Myocyte (in vitro differentiated cells): ENCODE measurements around the gene CATSPER1. TPM values are rescaled to one million over a fixed set of nuclear protein-coding genes. Genes with fewer than 3 reads are reported as not detected.

Source experiments
- DNase-seq: peaks from one replicate; pipeline ENCODE4 v3.0.0-alpha.2; 2012; ENCODE audit warnings: low read depth
- polyA plus RNA-seq: library from polyadenylated mRNA; unstranded; fragments of >200 nt; gene quantifications from one replicate; pipeline ENCODE4 v1.2.1, GENCODE V29; 2012; ENCODE audit warnings: missing spikeins
- total RNA-seq: library from RNA; depleted of rRNA; stranded (reverse); fragments of >200 nt; gene quantifications from 2 replicates; pipeline ENCODE4 v1.2.3, GENCODE V29; 2014

Gene CATSPER1
- total RNA-seq: not detected in 2 replicates
- polyA plus RNA-seq: 1.9 TPM

DNA sequence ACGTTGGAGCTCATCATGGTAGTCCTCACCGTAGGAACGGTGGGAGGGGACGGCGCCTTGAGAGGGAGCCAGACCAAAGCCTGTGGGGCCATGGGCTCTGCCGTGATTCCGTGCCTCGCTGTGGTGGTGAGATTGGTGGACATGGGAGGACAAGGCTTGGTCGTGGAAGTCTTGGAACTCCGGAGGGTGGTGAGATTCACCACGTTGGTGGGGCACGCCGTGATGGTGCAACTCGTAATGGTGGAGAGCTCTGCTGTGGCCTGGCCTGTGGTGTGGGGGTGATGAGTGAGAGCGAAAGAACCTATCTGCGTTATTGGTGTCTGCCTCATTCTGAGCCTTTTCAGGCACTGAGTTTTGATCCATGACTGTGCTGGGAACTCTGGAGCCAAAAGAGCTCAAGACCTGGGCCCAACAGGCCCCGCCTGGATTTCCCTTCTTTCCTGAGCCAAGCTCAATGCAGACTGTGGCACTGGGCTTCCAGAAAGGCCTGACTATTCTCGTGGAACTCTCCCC, at the start of gene CATSPER1:
CATSPER1 (minus strand) TSS at position 463 of the 513 bp plus-strand sequence; CDS start at position 363, 100 bp downstream.
- DNase-seq: no peak

DNA sequence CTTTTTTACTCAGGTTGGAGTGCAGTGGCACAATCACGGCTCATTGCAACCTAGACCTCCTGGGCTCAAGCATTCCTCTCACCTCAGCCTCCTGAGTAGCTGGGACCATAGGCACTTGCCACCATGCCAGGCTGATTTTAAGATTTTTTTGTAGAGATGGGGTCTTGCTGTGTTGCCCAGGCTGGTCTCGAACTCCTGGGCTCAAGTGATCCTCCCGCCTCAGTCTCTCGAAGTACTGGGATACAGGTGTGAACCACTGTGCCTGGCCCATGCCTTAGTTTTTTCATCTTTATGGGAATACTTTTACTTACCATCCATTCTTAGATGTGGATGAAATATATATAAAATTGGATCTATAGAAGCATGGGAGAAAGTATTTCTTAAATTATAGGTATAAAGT, 49.0 kb upstream of the CATSPER1 start:
- DNase-seq: no peak

DNA sequence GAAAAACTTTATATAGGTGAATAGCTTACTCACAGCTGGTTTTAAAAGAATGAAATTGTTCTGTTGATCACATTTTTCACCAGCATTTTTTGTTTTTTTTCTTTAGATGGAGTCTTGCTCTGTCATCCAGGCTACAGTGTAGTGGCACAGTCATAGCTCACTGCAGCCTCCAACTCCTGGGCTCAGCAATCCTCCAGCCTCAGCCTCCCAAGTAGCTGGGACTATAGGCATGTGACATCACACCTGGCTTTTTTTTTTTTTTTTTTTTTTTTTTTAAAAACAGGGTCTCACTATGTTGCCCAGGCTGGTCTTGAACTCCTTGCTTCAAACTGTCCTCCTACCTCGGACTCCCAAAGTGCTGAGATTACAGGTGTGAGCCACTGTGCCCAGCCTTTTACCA, 47.4 kb upstream of the CATSPER1 start:
- no peak for DNase-seq

DNA sequence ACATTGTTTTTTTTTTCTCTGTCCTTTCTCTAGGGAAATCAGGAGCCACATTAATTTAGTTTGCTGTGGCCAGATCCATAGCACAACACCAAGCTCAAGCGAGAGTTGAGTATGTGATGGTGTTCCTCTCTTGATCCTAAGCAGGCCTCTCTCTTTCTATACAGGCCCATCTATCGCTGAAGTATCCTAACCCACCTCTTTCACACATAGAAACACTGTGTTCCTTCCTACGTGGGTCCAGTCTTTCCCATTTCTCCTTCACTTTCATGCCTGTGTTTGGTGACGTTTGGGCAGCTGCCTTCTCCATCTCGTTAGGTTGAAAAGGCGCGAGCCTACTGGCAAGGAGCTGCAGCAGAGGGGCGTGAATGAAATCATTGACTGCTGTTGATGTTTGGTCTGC, 46.2 kb upstream of the CATSPER1 start:
- DNase-seq: no peak

DNA sequence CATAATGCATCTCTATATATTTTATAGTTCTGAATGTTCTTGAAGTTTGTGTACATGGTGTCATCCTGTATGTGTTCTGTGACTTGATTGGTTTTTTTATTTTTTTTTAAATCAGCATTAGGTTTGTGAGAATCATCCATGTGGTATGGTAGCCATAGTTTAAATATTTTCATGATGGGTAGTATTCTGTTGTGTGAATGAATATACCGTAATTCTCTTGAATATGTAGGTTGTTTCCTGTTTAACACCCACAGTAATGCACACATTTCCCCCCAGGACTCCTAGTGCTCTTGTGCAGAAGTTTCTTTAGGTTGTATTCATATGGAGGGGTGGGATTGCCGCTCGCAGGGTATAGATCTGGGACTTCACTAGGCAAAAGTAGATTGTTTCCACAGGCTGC, 45.8 kb upstream of the CATSPER1 start:
- no peak for DNase-seq

DNA sequence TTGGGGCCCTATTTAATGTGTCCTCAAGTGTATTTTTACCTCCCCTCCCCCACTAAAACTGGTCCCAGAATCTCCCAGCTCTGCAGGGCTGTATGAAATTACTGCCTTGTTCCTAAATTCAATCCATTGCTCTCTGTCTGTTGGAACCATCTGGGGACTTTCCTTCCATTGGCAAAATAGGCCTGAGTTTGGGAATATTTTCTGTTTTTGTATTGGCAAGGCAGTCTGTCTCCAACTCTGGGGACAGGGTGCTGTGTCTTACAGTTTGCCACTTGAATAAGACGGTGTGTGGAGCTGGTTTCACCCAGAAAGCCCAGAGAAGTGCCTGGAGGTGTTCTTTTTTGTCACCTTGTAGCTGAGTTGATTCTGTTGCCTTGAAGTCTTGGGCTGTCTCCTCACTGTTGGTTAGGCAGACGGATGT, 45.1 kb upstream of the CATSPER1 start:
- peak; percentile 13 for DNase-seq

DNA sequence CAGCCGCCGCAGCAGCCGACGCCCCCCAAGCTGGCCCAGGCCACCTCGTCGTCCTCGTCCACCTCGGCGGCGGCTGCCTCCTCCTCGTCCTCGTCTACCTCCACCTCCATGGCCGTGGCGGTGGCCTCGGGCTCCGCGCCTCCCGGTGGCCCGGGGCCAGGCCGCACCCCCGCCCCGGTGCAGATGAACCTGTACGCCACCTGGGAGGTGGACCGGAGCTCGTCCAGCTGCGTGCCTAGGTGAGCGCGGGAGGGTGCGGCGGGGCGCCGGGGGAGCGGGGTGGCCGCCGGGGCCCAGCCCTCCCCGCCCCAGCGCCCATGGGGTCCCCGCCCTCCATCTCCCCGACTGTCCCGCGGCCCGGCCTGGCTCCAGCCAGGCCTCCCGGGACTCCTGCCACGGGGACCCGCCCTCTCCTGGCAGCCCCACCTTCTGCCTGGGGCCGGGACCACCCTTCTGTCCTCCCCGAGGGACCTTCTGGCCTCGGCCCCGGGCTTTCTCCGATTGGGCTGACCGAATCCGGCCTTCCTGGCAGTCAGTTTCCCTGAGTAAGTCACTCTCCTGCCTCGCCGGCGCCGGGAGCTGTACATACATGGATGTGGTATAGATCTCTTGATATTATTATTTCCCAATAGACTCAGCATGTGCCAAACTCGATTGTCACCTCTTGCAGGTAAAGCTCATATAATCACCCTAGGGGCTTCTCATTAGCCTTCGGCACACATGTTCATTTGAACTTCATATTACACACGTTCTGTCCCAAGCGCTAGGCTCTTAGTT, 44.5 kb upstream of the CATSPER1 start:
- peak; percentile 21 for DNase-seq

DNA sequence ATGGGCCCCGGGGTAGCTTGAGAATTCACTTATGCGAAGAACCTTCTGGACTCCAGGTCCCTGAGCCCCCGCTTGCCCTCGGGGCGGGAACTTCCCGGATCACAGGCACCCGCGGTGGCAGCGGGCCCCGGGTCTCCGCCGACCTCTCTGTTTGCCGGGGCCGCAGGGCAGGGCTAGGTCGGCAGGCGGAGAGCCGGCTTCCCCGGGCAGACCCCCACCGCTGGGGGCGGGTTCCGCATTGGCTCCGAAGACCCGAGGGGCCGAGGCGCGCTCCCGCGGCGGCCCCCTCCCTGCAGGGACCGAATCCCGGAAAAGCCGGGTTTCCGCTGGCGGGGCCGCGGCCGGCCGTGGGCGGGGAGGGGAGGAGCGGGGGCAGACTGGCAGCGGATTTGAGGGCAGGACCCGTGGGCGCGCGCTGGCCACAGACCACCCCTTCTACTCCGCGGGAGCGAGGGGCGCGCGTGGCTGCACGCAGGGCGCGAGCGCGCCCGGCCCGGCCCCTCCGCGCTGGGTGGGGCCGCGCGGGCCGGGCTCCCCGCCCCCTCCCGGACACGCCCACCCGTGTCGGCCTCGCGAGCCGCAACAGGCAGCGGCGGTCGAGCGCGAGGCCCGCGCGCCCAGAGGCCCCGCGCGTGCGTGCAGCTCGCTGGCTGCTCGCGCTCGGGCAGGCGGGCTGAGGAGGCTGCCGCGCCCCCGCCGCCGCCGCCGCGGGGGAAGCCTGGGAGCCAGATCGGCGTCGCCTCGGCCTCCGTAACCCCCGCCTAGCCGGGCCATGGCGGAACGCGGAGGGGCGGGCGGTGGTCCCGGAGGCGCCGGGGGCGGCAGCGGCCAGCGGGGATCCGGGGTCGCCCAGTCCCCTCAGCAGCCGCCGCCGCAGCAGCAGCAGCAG, 43.7 kb upstream of the CATSPER1 start, which contains the start of gene PACS1:
PACS1 (plus strand) TSS at position 558 of the 889 bp plus-strand sequence; CDS start at position 773, 215 bp downstream.
- DNase-seq: peak; percentile 84

DNA sequence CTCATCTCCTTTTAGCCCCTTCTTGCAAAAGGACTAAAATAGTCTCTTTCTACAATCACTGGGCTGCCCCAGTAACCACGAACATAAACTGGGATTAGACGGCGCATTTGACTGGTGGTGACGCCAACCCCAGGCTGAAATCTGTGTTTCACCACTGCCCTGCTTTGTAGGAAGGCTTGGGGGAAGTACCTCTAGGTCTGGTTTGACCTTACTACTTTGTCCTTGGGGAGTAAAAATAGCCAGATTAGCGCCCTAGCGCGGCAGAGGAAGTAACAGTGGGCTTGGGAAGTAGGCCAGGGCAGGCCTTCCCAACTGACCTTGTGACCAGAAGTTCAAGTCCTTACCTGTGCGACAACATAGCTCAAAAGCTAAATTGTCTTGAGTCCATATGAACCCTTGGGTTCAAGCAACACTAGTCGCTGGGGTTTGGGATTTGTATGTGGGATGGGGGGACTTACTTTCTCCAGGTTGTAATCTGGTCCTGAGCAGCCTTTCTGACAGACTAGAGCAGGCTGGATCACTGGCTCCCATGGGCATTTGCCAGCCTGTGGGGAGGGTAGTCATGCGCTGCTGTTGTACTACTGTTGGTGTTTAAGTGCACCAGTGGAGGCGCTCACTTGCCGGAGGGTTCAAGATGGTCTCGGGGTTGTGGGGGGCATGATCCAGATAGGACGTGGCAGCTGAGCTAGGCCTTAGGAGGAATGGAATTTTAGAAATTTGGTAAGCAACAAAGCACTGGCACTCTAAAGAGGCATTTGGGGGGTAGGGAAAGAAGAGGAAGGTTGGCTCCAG, 42.8 kb upstream of the CATSPER1 start:
- peak; percentile 92 for DNase-seq

DNA sequence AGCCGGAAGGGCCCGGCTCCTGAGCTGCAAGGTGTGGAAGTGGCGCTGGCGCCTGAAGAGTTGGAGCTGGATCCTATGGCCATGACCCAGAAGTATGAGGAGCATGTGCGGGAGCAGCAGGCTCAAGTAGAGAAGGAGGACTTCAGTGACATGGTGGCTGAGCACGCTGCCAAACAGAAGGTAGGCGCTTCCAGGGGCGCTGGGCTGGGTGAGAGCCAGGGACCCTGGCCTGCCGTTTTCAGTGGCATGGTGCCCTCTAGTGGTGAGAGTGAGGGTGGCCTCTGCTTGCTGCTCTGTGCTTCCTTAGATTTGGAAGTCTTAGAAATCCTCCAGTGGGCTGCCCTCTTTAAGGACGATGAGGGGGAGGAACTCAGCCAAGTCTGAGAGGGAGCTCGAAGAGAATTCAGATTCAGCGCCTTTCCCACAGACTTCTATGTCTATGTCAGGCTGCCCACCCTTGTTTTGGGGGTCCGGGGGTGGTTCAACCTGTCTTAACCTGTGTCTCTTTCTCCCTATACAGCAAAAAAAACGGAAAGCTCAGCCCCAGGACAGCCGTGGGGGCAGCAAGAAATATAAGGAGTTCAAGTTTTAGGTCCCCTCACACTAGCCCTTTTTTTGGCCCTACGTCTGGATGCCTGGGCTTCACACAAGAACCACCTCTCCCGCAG, 42.0 kb upstream of the CATSPER1 start:
- peak; percentile 75 for DNase-seq

DNA sequence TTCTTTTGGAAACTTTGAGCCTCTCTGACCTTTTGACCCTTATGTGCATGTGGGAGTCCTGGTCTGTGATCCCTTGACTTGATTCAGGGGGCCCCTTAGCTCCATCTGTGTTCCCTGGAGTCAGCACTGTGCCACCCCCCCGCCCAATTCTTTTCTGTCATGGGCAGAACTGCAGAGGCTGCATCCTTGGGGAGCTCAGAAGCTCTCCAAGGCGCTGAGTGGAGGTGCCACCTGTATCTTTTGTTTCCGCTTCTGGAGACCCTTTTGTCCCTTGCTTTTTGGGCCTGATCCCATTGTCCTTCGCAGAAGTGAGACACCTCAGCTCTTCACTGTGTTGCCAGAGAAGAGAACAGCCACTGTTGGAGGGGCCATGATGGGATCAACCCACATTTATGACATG, 41.4 kb upstream of the CATSPER1 start:
- DNase-seq: no peak

DNA sequence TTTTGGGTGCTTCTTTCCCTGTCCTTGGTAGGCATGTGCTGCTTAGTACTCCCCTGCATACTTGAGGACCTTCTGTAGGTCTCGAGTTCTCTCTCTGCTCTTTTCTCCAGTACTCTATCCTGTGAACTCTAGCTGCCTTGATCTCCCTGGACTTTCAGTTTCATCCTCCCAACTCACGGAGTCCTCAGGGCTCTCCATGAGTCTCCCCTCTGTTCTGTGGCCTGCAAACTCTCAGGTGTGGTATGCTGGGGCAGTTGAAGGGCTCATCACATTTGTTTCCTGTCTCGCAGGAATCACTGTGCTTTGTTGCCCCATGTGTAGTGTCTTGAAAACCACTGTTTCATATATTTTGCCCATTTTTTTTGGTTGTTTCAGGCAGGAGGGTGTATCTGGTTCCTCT, 40.5 kb upstream of the CATSPER1 start:
- no peak for DNase-seq

DNA sequence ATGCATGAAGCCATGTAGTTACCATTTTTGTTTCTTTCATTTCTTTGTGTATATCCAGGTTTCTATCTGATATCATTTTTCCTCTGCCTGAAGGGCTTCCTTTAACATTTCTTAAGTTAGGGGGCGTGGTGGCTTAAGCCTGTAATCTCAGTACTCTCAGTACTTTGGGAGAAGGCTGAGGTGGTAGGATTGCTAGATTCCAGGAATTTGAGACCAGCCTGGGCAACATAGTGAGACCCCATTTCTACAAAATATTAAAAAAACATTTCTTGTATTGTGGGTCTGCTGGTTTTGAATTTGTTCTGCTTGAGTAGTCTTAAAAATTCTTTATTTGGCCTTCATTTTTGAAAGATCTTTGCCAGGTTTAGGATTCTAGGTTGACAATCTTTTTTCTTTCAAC, 38.3 kb upstream of the CATSPER1 start:
- DNase-seq: no peak

DNA sequence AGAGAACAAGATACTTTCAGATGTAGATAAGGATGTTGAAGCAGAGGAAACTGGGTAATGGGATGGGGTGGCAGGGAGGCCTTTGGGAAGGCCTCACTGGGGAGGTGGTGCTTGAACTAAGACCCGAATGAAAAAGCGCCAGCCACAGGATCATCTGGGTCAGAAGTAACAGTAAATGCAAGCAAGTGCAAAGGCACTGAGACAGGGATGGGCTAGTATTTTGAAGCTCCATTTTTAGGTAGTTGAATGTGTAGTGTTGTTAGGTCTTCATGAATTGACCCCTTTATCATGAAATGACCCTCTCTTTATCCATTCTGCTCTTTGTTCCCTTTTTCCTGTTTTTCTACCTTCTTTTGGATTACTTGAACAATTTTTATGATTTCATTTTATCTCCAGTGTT, 37.6 kb upstream of the CATSPER1 start:
- no peak for DNase-seq

DNA sequence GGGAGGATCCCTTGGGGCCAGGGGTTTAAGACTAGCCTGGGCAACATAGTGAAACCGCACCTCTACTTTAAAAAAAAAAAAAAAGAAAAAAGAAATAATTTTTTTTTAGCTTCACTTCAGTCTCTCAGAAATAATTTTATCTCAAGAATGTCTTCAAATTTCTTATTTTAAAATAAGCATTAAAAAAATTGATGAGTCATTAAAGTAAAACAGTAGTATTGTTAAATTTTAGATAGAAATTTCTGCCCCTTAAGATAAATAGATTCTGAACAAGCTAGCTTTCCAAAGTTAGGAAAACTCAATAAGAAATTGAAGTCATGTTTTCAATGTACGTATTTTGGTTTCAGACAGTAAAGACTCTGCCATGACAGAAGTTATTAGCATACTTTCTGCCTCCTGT, 36.1 kb upstream of the CATSPER1 start:
- no peak for DNase-seq

DNA sequence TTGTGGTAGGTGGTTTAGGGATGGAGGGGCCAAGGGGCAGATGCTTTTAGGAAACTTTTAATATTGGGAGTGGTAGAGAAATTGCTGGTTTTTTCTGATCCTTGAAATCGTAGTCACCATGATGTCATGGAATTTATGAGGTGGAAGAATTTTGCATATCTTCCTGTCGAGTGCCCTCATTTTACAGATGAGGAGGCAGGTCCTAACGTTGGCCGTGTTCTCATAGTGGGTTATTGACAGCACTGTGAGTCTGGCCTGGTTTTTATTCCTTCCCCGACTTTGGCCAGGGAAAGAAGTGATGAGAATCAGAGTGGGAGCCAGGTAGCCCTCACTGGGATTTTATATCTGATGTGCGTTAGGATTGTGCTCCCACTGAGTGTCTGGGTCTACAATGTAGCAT, 35.0 kb upstream of the CATSPER1 start:
- DNase-seq: no peak

DNA sequence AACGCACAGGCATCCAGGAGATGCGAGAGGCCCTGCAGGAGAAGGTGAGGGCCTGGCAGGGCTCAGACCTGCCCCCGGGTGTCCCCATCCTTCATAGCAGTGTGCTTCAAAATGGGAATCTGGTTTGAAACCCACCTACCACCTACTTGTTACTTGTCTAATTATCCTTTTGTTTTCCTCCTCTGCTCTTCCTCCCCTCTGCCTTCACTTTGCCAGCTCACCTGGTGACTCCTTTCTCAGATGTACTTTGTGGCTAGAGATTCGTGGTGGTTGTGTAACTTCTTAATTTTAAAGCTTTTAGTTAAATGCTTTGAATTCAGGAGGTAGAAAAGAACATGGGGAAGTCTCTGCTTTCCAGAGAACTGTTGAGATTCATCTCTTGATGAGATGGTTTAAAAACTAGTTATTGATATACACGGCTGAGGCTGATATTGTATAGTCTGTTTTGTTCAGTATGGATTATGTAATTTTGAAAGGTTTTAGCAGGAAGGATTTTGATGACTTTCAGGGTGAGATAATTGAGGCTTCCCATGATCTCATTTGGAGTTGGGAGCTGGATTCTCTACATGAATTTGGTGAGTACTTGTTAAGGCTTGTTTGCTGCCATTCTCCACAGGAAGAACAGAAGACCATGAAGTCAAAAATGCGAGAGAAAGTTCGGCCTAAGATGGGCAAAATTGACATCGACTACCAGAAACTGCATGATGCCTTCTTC, 33.8 kb upstream of the CATSPER1 start:
- DNase-seq: no peak

DNA sequence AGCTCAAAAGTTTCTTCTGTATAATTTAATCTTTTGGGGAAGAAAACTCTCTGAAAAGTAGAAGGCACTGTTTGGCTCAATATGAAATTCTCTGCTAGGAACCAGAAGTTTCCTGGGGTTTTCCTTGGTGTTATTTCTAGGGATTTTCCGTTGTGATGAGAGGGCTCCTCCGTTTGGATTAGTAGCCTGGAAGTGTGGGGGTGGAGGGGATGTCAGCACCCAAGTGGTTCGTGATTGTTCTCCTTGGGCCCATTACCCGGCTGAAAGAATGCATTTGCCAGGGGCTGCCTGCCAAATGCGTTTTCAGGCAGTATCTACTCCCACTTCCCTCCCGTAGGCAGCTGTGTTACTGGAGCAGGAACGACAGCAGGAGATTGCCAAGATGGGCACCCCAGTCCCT, 30.2 kb upstream of the CATSPER1 start:
- DNase-seq: no peak

DNA sequence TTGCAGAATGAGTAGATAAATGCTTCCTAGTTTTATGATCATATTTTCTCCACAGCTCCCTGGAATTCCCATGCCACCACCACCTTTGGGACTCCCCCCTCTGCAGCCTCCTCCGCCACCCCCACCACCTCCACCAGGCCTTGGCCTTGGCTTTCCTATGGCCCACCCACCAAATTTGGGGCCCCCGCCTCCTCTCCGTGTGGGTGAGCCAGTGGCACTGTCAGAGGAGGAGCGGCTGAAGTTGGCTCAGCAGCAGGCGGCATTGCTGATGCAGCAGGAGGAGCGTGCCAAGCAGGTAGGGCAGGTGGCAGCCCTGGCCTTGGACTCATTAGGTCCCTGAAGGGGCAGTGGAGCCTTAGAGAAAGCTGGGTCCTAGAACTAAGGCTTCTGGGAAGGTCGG, 28.7 kb upstream of the CATSPER1 start:
- DNase-seq: no peak

DNA sequence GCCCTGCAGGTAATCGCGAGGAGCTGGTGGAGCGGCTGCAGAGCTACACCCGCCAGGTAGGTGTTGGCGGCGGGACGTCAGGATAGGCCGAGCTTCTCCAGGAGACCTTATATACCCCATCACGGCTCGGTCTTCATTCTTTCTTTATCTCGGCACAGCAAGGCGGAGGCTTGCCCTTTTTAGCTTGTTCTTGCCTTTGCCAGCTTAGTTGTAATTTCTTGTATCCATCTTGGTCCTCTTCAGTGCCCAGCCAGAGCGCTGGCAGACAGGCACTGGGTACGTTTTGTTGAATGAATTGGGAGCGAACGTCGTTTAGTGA, 26.3 kb upstream of the CATSPER1 start:
- DNase-seq: no peak
